ENCODE data around the gene GID8.
"Not testable (repeated sequence)": the region's sequence is repeated elsewhere in the genome, so short reads cannot be mapped to it uniquely, and the experiment has no call there.

Gene GID8

GRCh38 chr20:62914436-62914835 is 23.5 kb upstream of the GID8 start:
- H3K4me3 ChIP-seq (ENCODE audit: low read depth, low read length), result no peak overlapping the region
- peaks cover 25% of the 10 kb centered on the region for H3K36me3 ChIP-seq (ENCODE audit: insufficient read depth, low read length)
- no peak overlapping the region for H2AFZ ChIP-seq (ENCODE audit: low read length, unreplicated experiment)
- peak overlapping the region; percentile 44; the same call in 1 of the 2 replicates for H3K27ac ChIP-seq (ENCODE audit: low read depth, low read length)
- peaks cover 17% of the 10 kb centered on the region for H3K4me1 ChIP-seq (ENCODE audit: control insufficient read depth, insufficient read depth, low read length, unreplicated experiment)
- H3K79me2 ChIP-seq (ENCODE audit: control insufficient read depth, insufficient read depth, low read length, unreplicated experiment), result peaks cover 89% of the 10 kb centered on the region
- H3K27me3 ChIP-seq (ENCODE audit: insufficient read depth, low read length), result no peaks in the 10 kb centered on the region

- Histone ChIP-seq H3K4me1 (ENCODE audit: control insufficient read depth, insufficient read depth, low read length, unreplicated experiment) (peaks cover 17% of the 10 kb centered on the region), H3K4me3 (ENCODE audit: low read depth, low read length) (0 out of 2 replicates have a peak overlapping the region, but pooled peaks have one; percentile 9), H3K36me3 (ENCODE audit: insufficient read depth, low read length) (peaks cover 20% of the 10 kb centered on the region), H2AFZ (ENCODE audit: low read length, unreplicated experiment) (no peak overlapping the region), H3K27me3 (ENCODE audit: insufficient read depth, low read length) (no peaks in the 10 kb centered on the region), H3K79me2 (ENCODE audit: control insufficient read depth, insufficient read depth, low read length, unreplicated experiment) (peaks cover 92% of the 10 kb centered on the region), H3K27ac (ENCODE audit: low read depth, low read length) (peak overlapping the region; percentile 44; the same call in 1 of the 2 replicates)
These were observed 22.9 kb upstream of the GID8 start for GRCh38 chr20:62914970-62915457.

GRCh38 chr20:62916703-62917476 is 21.1 kb upstream of the GID8 start:
- no peaks in the 10 kb centered on the region for H3K27me3 ChIP-seq (ENCODE audit: insufficient read depth, low read length)
- H3K27ac ChIP-seq (ENCODE audit: low read depth, low read length), result no peak overlapping the region
- H3K4me1 ChIP-seq (ENCODE audit: control insufficient read depth, insufficient read depth, low read length, unreplicated experiment), result peaks cover 17% of the 10 kb centered on the region
- no peak overlapping the region for H3K4me3 ChIP-seq (ENCODE audit: low read depth, low read length)
- H3K36me3 ChIP-seq (ENCODE audit: insufficient read depth, low read length), result peaks cover 6% of the 10 kb centered on the region; the same call in 1 of the 2 replicates
- no peak overlapping the region for H2AFZ ChIP-seq (ENCODE audit: low read length, unreplicated experiment)
- peaks cover 92% of the 10 kb centered on the region for H3K79me2 ChIP-seq (ENCODE audit: control insufficient read depth, insufficient read depth, low read length, unreplicated experiment)

GRCh38 chr20:62917720-62918119 is 20.2 kb upstream of the GID8 start:
- Histone ChIP-seq H3K27ac (ENCODE audit: low read depth, low read length) (no peak overlapping the region), H3K36me3 (ENCODE audit: insufficient read depth, low read length) (peaks cover 4% of the 10 kb centered on the region; the same call in 1 of the 2 replicates), H3K27me3 (ENCODE audit: insufficient read depth, low read length) (no peaks in the 10 kb centered on the region), H3K79me2 (ENCODE audit: control insufficient read depth, insufficient read depth, low read length, unreplicated experiment) (peaks cover 97% of the 10 kb centered on the region), H3K4me3 (ENCODE audit: low read depth, low read length) (no peak overlapping the region), H3K4me1 (ENCODE audit: control insufficient read depth, insufficient read depth, low read length, unreplicated experiment) (peaks cover 20% of the 10 kb centered on the region), H2AFZ (ENCODE audit: low read length, unreplicated experiment) (no peak overlapping the region)

GRCh38 chr20:62918147-62918546 is 19.8 kb upstream of the GID8 start:
- Histone ChIP-seq H3K36me3 (ENCODE audit: insufficient read depth, low read length) (peaks cover 4% of the 10 kb centered on the region; the same call in 1 of the 2 replicates), H2AFZ (ENCODE audit: low read length, unreplicated experiment) (no peak overlapping the region), H3K27me3 (ENCODE audit: insufficient read depth, low read length) (no peaks in the 10 kb centered on the region), H3K4me3 (ENCODE audit: low read depth, low read length) (no peak overlapping the region), H3K79me2 (ENCODE audit: control insufficient read depth, insufficient read depth, low read length, unreplicated experiment) (peaks cover 98% of the 10 kb centered on the region), H3K27ac (ENCODE audit: low read depth, low read length) (no peak overlapping the region), H3K4me1 (ENCODE audit: control insufficient read depth, insufficient read depth, low read length, unreplicated experiment) (peaks cover 23% of the 10 kb centered on the region)

- Histone ChIP-seq H3K27ac (ENCODE audit: low read depth, low read length) (no peak overlapping the region), H3K4me1 (ENCODE audit: control insufficient read depth, insufficient read depth, low read length, unreplicated experiment) (peaks cover 26% of the 10 kb centered on the region), H3K27me3 (ENCODE audit: insufficient read depth, low read length) (no peaks in the 10 kb centered on the region)
These were observed 19.1 kb upstream of the GID8 start for GRCh38 chr20:62918831-62919230.

GRCh38 chr20:62920039-62920645 is 17.8 kb upstream of the GID8 start:
- Histone ChIP-seq H3K36me3 (ENCODE audit: insufficient read depth, low read length) (no peaks in the 10 kb centered on the region), H3K27me3 (ENCODE audit: insufficient read depth, low read length) (no peaks in the 10 kb centered on the region), H3K79me2 (ENCODE audit: control insufficient read depth, insufficient read depth, low read length, unreplicated experiment) (peaks cover 98% of the 10 kb centered on the region), H3K4me1 (ENCODE audit: control insufficient read depth, insufficient read depth, low read length, unreplicated experiment) (peaks cover 31% of the 10 kb centered on the region), H3K4me3 (ENCODE audit: low read depth, low read length) (no peak overlapping the region), H2AFZ (ENCODE audit: low read length, unreplicated experiment) (no peak overlapping the region), H3K27ac (ENCODE audit: low read depth, low read length) (no peak overlapping the region)

More at GRCh38 chr20:62918831-62919230, 19.1 kb upstream of the GID8 start:
- Histone ChIP-seq H2AFZ (ENCODE audit: low read length, unreplicated experiment) (no peak overlapping the region), H3K4me3 (ENCODE audit: low read depth, low read length) (no peak overlapping the region), H3K79me2 (ENCODE audit: control insufficient read depth, insufficient read depth, low read length, unreplicated experiment) (peaks cover 98% of the 10 kb centered on the region), H3K36me3 (ENCODE audit: insufficient read depth, low read length) (peaks cover 4% of the 10 kb centered on the region; the same call in 1 of the 2 replicates)

- H3K36me3 ChIP-seq (ENCODE audit: insufficient read depth, low read length), result no peaks in the 10 kb centered on the region
- H3K27me3 ChIP-seq (ENCODE audit: insufficient read depth, low read length), result no peaks in the 10 kb centered on the region
- H3K4me3 ChIP-seq (ENCODE audit: low read depth, low read length), result no peak overlapping the region
- H3K4me1 ChIP-seq (ENCODE audit: control insufficient read depth, insufficient read depth, low read length, unreplicated experiment), result peaks cover 26% of the 10 kb centered on the region
- no peak overlapping the region for H2AFZ ChIP-seq (ENCODE audit: low read length, unreplicated experiment)
- H3K27ac ChIP-seq (ENCODE audit: low read depth, low read length), result no peak overlapping the region
- H3K79me2 ChIP-seq (ENCODE audit: control insufficient read depth, insufficient read depth, low read length, unreplicated experiment), result peaks cover 95% of the 10 kb centered on the region
These were observed 16.7 kb upstream of the GID8 start for GRCh38 chr20:62921119-62921687.

GRCh38 chr20:62922451-62922921 is 15.5 kb upstream of the GID8 start:
- Histone ChIP-seq H3K27ac (ENCODE audit: low read depth, low read length) (peak overlapping the region; percentile 81), H3K4me1 (ENCODE audit: control insufficient read depth, insufficient read depth, low read length, unreplicated experiment) (peaks cover 27% of the 10 kb centered on the region), H3K4me3 (ENCODE audit: low read depth, low read length) (no peak overlapping the region)

GRCh38 chr20:62923059-62923668 is 14.8 kb upstream of the GID8 start:
- H3K36me3 ChIP-seq (ENCODE audit: insufficient read depth, low read length); H3K27me3 ChIP-seq (ENCODE audit: insufficient read depth, low read length); H2AFZ ChIP-seq (ENCODE audit: low read length, unreplicated experiment): not testable (repeated sequence)
- peak overlapping the region; percentile 85; the same call in 1 of the 2 replicates for H3K4me3 ChIP-seq (ENCODE audit: low read depth, low read length)
- H3K27ac ChIP-seq (ENCODE audit: low read depth, low read length), result peak overlapping the region; percentile 81
- H3K4me1 ChIP-seq (ENCODE audit: control insufficient read depth, insufficient read depth, low read length, unreplicated experiment), result peaks cover 25% of the 10 kb centered on the region
- H3K79me2 ChIP-seq (ENCODE audit: control insufficient read depth, insufficient read depth, low read length, unreplicated experiment), result peaks cover 94% of the 10 kb centered on the region

More at GRCh38 chr20:62922451-62922921, 15.5 kb upstream of the GID8 start:
- Histone ChIP-seq H3K79me2 (ENCODE audit: control insufficient read depth, insufficient read depth, low read length, unreplicated experiment) (peaks cover 94% of the 10 kb centered on the region), H3K36me3 (ENCODE audit: insufficient read depth, low read length) (no peaks in the 10 kb centered on the region), H3K27me3 (ENCODE audit: insufficient read depth, low read length) (no peaks in the 10 kb centered on the region), H2AFZ (ENCODE audit: low read length, unreplicated experiment) (no peak overlapping the region)

Data from ACC112 (cell line).